ENCODE data around the gene XPC.

XPC gene

GRCh38 chr3:14169871-14170270 lies 8.5 kb downstream of the XPC start:
- DNase-seq: no peak

GRCh38 chr3:14169435-14169834 lies 9.0 kb downstream of the XPC start:
- DNase-seq: no peak

GRCh38 chr3:14166877-14167603 lies 11.4 kb downstream of the XPC start:
- DNase-seq: no peak

GRCh38 chr3:14162178-14162577 lies 16.2 kb downstream of the XPC start:
- DNase-seq: no peak

GRCh38 chr3:14161282-14161681 lies 17.1 kb downstream of the XPC start:
- no peak for DNase-seq

GRCh38 chr3:14159426-14159825 lies 19.0 kb downstream of the XPC start:
- DNase-seq: no peak

GRCh38 chr3:14158370-14158769 lies 20.0 kb downstream of the XPC start:
- no peak for DNase-seq

- DNase-seq: no peak
Measured at GRCh38 chr3:14157951-14158350, 20.4 kb downstream of the XPC start.

- no peak for DNase-seq
Measured at GRCh38 chr3:14156843-14157561, 21.4 kb downstream of the XPC start.

GRCh38 chr3:14156201-14156600 lies 22.2 kb downstream of the XPC start:
- no peak for DNase-seq

- DNase-seq: no peak
Measured at GRCh38 chr3:14154895-14155440, 23.4 kb downstream of the XPC start.

GRCh38 chr3:14154276-14154675 lies 24.1 kb downstream of the XPC start:
- DNase-seq: no peak

GRCh38 chr3:14153663-14154062 lies 24.7 kb downstream of the XPC start:
- no peak for DNase-seq

- no peak for DNase-seq
Measured at GRCh38 chr3:14152963-14153355, 25.4 kb downstream of the XPC start.

GRCh38 chr3:14152233-14152962 lies 26.0 kb downstream of the XPC start:
- no peak for DNase-seq

GRCh38 chr3:14151471-14152083 lies 26.8 kb downstream of the XPC start:
- DNase-seq: no peak

- no peak for DNase-seq
Measured at GRCh38 chr3:14150491-14151230, 27.7 kb downstream of the XPC start.

GRCh38 chr3:14150078-14150477 lies 28.3 kb downstream of the XPC start:
- DNase-seq: no peak

GRCh38 chr3:14148041-14148985 lies 30.1 kb downstream of the XPC start:
- no peak for DNase-seq

GRCh38 chr3:14147617-14148016 lies 30.8 kb downstream of the XPC start:
- DNase-seq: no peak

- no peak for DNase-seq
Measured at GRCh38 chr3:14147066-14147435, 31.4 kb downstream of the XPC start.

Data from NCI-H1092 (cell line).